Stimulated activated effector memory CD8-positive, alpha-beta T cell treated with anti-CD3 and anti-CD28 coated beads, Interleukin-12 subunit alpha, Interleukin-12 subunit beta, amount 100 ng/mL, for 72 hours (primary cell): ENCODE measurements around the gene ZNF70.

ENCODE experiments used
- ATAC-seq: fragments of 150-1000 bp; cut with Tn5 transposase; 2 replicates; pipeline ENCODE4 v1.10.0; 2021
- DNase-seq, 2 donors: peaks; one replicate each; pipeline ENCODE4 v3.0.0; 2021 to 2022; ENCODE audit warnings: low spot score in 2 of 2
- H3K27ac Mint-ChIP-seq: one replicate; pipeline ENCODE4 v1.8.0; 2022; ENCODE audit warnings: mild to moderate bottlenecking, mixed read lengths
- H3K36me3 Mint-ChIP-seq: one replicate; pipeline ENCODE4 v1.8.0; 2022; ENCODE audit warnings: mild to moderate bottlenecking, mixed read lengths
- H3K4me1 Mint-ChIP-seq: one replicate; pipeline ENCODE4 v1.8.0; 2022; ENCODE audit warnings: mixed read lengths
- H3K4me3 Mint-ChIP-seq: one replicate; pipeline ENCODE4 v1.8.0; 2022; ENCODE audit warnings: mild to moderate bottlenecking, mixed read lengths
- H3K9me3 Mint-ChIP-seq: one replicate; pipeline ENCODE4 v1.8.0; 2022; ENCODE audit warnings: mixed read lengths

Gene ZNF70

DNA sequence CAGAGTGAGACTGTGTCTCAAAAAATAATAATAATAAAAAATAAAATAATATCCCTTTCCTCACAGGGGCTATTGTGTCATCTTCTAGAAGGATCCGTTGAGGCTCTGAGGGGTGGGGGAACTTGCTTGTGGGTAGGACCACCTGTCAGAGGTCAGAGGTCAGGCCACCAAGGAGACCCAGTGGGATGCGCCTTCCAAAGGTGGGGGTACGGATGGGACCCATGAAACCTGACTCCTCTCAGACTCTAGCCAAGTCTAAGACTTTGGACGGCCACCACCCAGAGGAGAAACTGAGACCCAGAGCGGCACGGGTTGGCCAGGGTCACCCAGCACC lies 21.4 kb upstream of the ZNF70 start:
- H3K9me3 Mint-ChIP-seq, result no peaks in the 10 kb centered on the region
- peaks cover 18% of the 10 kb centered on the region for H3K4me1 Mint-ChIP-seq
- no peaks in the 10 kb centered on the region for H3K36me3 Mint-ChIP-seq
- H3K27ac Mint-ChIP-seq, result no peak overlapping the region
- DNase-seq (no peak), ATAC-seq (no peak)
- peak overlapping the region; percentile 31 for H3K4me3 Mint-ChIP-seq

DNA sequence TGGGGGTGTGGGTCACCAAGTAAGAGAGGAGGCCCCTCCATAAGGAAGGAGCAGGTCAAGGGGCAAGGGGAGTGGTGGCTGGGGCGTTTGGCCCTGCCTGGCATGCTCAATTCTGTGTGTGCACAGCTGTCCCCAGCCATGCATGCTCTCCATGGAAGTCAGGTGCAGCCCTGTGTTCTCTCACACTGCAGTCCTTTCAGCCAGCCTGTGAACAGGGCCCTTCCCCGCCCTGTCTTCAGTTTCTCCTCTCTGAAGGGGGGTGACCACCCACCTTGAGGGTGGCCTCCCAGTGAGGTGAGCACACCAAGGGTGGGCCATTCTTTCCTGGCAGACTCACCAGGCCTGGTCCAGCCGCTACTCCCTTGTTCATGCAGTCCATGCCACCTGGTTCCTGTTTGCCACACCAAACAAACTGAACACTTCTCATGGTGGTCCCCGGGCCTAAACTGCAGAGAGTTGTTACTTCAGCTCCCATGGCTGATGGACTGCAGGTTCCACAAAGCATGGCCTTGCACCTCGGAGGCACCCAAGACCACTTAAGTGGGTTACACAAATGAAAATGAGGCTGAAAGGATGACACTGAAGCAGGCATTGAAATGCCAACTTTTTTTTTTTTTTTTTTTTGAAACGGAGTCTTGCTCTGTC lies 18.5 kb upstream of the ZNF70 start:
- no peak for ATAC-seq
- H3K4me1 Mint-ChIP-seq, result peaks cover 39% of the 10 kb centered on the region
- H3K36me3 Mint-ChIP-seq, result no peaks in the 10 kb centered on the region
- no peak for DNase-seq
- no peak overlapping the region for H3K27ac Mint-ChIP-seq
- H3K9me3 Mint-ChIP-seq, result no peaks in the 10 kb centered on the region
- H3K4me3 Mint-ChIP-seq, result peak overlapping the region; percentile 80

DNA sequence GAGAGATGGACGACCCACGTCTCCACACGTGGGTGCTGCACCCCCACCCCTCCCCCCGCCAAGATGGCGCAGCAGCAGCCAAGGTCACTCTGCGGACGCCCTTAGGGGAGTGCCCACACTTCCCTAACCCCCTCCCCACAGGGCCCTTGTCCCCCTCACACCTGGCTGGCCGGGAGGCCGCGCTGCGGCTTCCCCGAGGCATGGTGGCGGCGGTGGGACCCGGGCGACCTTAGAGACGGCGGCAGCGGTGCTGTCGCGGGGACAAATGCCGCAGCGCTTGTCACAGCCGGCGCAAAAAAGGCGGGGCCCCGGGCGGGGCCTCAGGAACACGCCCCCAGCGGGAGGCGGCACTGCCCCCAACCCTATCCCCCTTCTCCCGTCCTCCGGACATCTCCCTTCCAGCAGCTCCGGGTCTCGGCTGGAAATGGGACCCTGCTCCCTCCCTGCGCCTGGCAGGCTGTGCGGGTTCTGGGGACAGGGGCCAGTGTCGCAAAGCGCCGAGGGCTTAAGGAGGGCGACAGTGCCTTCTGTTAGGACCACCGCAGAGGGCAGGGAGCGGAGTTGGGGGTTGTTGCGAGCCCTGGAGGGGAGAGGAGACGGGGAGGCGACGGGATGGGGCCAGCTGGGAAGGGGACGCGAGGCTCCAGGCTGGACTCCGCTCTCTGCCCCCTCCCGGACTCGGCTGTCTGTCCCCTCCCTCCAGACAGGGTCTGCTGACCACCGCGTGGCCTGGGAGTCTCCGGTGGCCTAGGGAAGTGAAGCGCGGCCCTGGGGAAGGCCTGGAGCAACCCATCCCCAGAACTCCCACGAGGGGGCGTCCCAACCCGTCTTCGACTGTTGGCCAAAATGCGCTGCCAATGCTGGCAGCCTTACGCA lies 17.0 kb upstream of the ZNF70 start, which contains the start of gene CHCHD10:
Gene CHCHD10 (minus strand): TSS at position 300 of the 876 bp plus-strand sequence. CDS start 98 bp downstream, at position 202.
- Mint-ChIP-seq H3K27ac (peak within 1 kb of the TSS; percentile 83), H3K9me3 (no peaks in the 10 kb centered on the region), H3K36me3 (no peaks in the 10 kb centered on the region), H3K4me3 (peak within 1 kb of the TSS; percentile 80), H3K4me1 (peaks cover 47% of the 10 kb centered on the region)
- DNase-seq (peak; percentile 75 to 92), ATAC-seq (peak; percentile 80)

DNA sequence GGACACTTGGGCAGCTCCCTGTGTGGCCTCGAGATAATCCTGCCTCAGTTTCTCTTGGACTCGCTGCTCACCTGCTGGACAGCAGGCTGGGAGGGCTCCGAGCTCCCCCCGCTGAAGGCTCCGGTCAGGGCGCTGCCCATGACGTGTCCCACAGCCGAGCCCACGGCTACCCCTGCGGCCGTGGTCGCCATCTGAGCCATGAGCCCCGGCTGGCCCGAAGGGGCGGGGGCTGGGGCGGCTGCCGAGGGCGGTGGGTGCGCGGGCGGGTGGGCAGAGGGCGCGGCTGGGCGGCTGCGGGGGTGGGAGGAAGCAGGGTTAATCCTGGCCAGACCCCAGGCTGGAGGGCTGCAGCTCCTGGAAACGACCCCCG lies 16.4 kb upstream of the ZNF70 start:
- no peaks in the 10 kb centered on the region for H3K9me3 Mint-ChIP-seq
- peak; percentile 1 for ATAC-seq
- peaks cover 51% of the 10 kb centered on the region for H3K4me1 Mint-ChIP-seq
- H3K4me3 Mint-ChIP-seq, result peak overlapping the region; percentile 80
- DNase-seq, result no peak
- H3K36me3 Mint-ChIP-seq, result no peaks in the 10 kb centered on the region
- H3K27ac Mint-ChIP-seq, result peak overlapping the region; percentile 26

DNA sequence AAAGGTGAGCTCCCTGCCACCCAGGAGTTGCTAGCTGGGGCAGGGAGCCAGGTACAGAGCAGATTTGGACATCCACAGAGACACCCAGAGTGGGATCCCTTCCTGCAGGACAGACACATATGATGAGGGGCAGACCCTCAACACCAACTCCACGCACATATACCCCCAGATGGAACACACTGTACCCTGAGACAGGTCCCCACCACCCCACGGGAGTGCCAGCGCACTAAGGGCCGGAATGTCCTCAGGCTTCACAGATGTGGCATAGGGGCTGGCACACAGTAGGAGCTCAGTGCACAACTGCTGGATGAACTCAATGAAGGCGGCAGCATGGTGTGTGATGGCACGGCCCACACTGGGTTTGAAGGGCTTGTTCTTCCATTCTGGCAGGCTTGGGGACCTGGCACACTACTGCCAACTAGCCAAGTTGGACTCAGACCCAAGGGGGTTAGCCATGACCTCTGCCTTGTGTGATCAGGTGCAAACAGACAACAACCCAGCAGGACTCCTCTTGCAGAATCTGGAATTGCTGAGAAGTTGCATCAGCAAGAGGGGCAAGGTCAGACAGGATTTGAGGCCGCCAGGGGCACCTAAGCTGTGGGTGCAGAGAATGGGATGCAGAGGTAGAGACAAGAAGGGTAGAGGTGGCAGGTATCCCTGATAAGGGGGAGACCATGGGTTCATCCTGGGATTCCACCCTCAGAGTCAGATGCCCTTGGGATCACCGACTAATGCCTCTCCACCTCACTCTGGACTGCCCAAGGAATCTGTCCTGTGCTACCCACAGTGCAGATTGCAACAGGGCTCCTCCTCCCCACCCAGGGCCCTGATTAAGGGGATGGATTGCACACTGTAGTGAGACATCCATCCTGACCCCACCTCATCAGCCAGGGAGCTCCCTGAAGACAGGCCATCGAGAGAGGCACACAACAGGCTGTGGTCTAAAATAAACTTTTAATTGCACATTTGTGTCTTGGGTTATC lies 14.3 kb upstream of the ZNF70 start:
- Mint-ChIP-seq H3K27ac (no peak overlapping the region), H3K4me1 (peaks cover 39% of the 10 kb centered on the region), H3K4me3 (peak overlapping the region; percentile 21), H3K9me3 (no peaks in the 10 kb centered on the region), H3K36me3 (no peaks in the 10 kb centered on the region)
- DNase-seq (no peak), ATAC-seq (no peak)

DNA sequence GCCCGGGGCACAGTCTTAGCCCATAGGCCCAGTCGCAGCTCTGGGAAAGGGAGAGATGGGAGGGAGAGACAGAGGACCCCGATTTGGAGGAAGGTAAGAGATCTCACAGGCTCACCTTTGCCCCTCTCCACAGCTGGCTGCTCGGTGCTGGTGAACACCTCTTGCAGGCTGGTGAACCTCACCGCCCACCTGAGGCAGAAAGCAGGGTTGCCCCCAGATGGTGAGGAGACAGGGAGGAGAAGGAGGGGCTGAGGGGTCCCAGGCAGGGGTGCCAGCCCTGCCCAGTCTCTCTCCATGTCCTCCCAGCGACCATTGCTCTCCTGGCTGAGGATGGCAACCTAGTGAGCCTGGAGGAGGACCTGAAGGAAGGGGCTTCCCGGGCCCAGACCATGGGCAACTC lies 13.0 kb upstream of the ZNF70 start:
- Mint-ChIP-seq H3K27ac (peak overlapping the region; percentile 61), H3K4me3 (peak overlapping the region; percentile 61), H3K36me3 (no peaks in the 10 kb centered on the region), H3K4me1 (peaks cover 39% of the 10 kb centered on the region), H3K9me3 (no peaks in the 10 kb centered on the region)
- ATAC-seq, result no peak
- DNase-seq, result no peak

DNA sequence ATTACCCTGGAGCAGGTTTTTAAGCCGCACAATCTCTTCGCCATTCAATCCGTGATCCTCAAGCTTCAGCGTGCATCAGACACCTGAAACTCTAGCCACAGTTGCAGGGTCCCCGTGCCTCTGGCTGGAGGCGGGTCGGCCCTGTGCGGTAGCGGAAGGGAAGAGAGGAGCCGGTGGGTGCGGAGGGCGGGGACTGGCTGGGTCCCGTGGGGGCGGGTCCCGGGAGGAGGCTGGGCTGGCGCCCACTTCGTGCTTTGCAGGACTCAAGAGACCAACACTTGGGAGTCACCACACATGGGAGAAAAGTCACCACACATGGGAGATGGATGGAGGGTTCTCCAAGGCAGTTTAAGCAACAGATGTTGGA lies 12.7 kb upstream of the ZNF70 start:
- Mint-ChIP-seq H3K27ac (peak overlapping the region; percentile 61), H3K4me1 (peaks cover 39% of the 10 kb centered on the region)
- DNase-seq, result peak in 1 of 2 donors; percentile 70

DNA sequence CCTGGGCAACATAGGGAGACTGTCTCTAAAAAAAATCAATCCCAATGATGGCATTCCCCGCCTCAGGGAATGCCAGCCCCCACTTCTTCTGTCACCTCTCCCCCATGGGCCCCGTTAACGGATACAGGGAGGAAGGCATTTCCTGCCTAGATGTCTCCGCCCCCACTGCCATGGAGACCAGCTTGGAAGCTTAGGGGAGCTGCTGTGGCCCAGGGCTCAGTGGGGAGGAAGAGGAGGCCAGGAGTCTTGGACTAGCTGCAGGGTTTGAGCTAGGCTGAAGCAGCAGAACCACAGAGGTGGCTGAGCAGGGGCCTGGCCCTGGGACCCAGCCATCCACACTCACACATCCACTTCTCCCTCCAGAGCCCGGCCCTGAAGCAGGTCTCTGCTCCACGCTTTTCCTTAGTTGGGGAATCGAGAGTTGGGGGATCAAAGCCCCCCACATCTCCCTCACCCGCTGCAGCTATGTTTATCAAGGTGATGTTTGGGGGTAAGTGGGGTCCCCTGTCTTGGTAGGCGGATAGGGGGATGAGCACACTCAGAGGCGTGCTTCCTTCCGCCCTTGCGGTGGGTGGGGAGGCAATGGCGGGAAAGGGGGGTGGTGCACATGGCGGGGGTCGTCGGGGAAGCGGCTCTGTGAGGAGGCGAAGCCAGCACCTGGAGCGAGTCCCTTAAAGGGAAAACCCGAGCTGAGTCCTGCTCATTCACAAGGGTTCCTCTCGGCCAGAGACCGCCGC lies 12.1 kb upstream of the ZNF70 start, which contains the start of gene C22orf15:
Gene C22orf15 (plus strand): TSS at position 149 of the 737 bp plus-strand sequence. CDS start 317 bp downstream, at position 466.
- H3K27ac Mint-ChIP-seq, result peak within 1 kb of the TSS; percentile 68
- H3K4me1 Mint-ChIP-seq, result peaks cover 39% of the 10 kb centered on the region
- H3K36me3 Mint-ChIP-seq, result no peaks in the 10 kb centered on the region
- no peak for DNase-seq
- no peak for ATAC-seq
- H3K4me3 Mint-ChIP-seq, result peak within 1 kb of the TSS; percentile 61
- no peaks in the 10 kb centered on the region for H3K9me3 Mint-ChIP-seq

More for the DNA sequence above, 12.7 kb upstream of the ZNF70 start:
- H3K4me3 Mint-ChIP-seq, result peak overlapping the region; percentile 61
- no peaks in the 10 kb centered on the region for H3K36me3 Mint-ChIP-seq
- peak; percentile 47 for ATAC-seq
- H3K9me3 Mint-ChIP-seq, result no peaks in the 10 kb centered on the region

DNA sequence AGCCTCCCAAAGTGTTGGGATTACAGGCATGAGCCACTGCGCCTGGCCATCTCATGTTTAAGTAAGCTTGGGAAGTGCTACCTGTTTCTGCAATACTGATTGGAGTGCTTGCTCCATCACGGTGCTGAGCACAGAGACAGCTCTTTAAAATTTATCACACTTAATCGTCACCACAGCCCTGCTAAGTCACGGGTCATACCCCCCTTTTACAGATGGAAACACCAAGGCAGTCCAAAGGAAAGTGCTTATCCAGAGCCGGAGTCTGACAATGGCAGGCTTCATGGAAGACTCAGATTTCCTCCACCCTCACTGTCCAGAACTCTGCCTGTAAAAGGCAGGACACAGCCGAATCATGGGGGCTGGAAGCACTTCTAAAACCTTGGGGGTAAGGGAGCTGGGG lies 9.1 kb upstream of the ZNF70 start:
- no peak for ATAC-seq
- no peak overlapping the region for H3K4me3 Mint-ChIP-seq
- no peak for DNase-seq
- peaks cover 23% of the 10 kb centered on the region for H3K4me1 Mint-ChIP-seq
- no peaks in the 10 kb centered on the region for H3K9me3 Mint-ChIP-seq
- no peak overlapping the region for H3K27ac Mint-ChIP-seq
- H3K36me3 Mint-ChIP-seq, result no peaks in the 10 kb centered on the region

DNA sequence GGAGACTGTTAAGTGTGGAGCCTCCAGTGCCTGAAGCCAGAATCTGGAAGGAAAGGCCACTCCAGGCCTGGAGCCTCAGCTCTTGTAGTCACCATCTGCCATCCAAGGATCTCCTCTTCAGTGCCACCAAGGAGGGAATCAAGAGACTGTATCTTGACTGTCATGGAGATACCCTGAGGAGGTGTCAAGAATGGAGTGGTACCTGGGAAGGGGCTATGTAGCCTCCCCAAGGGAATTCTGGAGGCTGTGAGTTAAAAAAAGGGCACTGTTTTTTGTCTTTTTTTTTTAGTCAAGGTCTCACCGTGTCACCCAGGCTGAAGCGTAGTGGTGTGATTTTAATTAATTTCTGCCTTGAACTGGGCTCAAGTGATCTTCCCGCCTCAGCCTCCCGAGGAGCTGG lies 8.7 kb upstream of the ZNF70 start:
- Mint-ChIP-seq H3K27ac (no peak overlapping the region), H3K4me1 (peaks cover 18% of the 10 kb centered on the region), H3K36me3 (no peaks in the 10 kb centered on the region), H3K9me3 (no peaks in the 10 kb centered on the region), H3K4me3 (no peak overlapping the region)
- DNase-seq, result no peak
- ATAC-seq, result no peak

DNA sequence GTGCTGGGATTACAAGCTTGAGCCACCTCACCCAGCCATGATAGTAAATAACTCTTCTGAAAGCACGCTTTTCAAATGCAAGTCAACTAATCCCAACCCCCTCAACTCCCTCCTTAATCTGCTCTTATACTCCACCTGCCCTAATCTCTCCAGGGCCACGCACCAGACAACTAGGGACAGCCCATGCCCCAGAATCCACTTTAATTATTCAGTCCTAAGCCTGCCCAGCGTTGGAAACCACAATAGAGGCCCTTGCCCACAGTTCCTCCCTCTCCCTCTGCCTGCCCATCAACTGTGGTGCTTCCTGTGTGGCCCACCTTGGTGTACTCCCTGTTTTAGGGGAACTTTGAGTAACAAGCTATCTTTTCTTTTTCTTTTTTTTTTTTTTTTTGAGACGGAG lies 6.0 kb upstream of the ZNF70 start:
- no peaks in the 10 kb centered on the region for H3K36me3 Mint-ChIP-seq
- H3K4me1 Mint-ChIP-seq, result peaks cover 4% of the 10 kb centered on the region
- no peak overlapping the region for H3K4me3 Mint-ChIP-seq
- H3K27ac Mint-ChIP-seq, result no peak overlapping the region
- DNase-seq (no peak), ATAC-seq (no peak)
- H3K9me3 Mint-ChIP-seq, result no peaks in the 10 kb centered on the region

DNA sequence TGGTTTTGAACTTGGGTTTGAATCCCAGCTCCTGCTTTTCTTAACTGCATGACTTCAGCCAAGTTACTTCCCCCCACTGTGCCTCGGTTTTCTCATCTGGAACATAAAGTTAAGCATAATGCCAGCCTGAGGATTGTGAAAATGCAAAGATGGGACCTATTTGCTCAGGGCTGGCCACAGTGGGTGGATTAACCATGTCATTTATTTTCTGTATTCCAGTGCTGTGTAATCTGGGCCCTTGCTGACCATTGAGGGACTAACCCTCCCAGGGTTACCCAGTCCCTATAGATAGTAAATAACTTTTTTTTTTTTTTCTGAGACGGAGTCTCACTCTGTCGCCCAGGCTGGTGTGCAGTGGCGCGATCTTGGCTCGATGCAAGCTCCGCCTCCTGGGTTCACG lies 4.8 kb upstream of the ZNF70 start:
- H3K36me3 Mint-ChIP-seq, result no peaks in the 10 kb centered on the region
- H3K9me3 Mint-ChIP-seq, result no peaks in the 10 kb centered on the region
- no peak overlapping the region for H3K27ac Mint-ChIP-seq
- DNase-seq (no peak), ATAC-seq (no peak)
- no peak overlapping the region for H3K4me3 Mint-ChIP-seq
- peaks cover 5% of the 10 kb centered on the region for H3K4me1 Mint-ChIP-seq

DNA sequence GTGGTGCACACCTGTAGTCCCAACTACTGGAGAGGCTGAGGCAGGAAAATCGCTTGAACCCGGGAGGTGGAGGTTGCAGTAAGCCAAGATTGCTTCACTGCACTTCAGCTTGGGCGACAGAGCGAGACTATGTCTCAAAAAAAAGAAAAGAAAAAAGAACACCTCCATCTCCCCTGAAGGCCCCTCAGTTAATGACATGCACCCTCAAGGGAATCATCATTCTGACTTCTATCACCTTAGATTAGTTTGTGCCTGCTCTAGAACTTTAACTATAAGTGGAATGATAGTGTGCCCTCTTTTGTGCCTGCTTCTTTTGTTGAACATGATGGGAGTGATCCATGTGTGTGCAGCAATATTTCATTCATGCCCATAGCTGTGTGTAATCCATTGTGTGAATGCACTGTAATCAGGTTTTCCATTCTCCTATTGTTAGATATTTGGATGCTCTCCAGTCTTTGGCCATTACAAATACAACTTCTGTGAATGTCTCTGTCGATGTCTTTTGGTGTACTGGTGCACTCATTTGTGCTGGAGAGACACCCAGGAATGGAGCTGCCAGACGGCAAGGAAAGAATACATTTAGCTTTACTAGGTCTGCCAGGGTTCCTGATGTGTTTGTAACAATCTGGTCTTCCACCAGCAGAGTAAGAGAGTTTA lies 4.2 kb upstream of the ZNF70 start:
- no peak overlapping the region for H3K4me3 Mint-ChIP-seq
- H3K27ac Mint-ChIP-seq, result no peak overlapping the region
- no peaks in the 10 kb centered on the region for H3K9me3 Mint-ChIP-seq
- ATAC-seq, result no peak
- DNase-seq, result no peak
- no peaks in the 10 kb centered on the region for H3K36me3 Mint-ChIP-seq
- peaks cover 11% of the 10 kb centered on the region for H3K4me1 Mint-ChIP-seq

DNA sequence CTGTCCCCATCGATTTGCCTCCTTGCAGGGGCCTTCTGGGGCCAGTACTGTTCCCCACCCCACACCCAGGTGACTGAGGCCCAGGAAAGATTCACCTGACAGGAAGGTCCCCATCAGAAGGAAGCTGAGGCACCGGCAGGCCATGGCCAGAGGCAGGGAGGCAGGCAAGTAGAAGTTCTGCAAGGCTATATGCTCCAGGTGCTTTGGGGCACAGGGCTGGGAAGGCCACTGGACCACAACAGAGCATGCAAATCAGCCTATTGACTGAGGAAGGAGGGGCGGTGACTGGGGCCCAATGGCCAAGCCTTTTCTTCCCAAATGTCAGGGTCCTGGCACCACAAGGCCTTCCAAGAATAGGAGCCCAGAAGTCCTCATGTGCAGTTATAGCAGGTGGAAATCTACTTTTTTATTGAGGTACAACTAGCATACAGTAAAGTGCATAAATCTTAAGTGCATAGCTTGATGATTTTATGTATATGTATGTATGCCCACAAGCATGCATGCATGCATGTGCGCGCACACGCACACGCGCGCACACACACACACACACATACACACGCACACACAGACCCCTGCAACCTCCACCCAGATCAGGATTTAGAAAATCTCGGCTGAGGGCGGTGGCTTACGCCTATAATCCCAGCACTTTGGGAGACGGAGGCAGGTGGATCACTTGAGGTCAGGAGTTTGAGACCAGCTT lies 3.5 kb upstream of the ZNF70 start, which contains the start of gene VPREB3:
Gene VPREB3 (minus strand): TSS at position 206 of the 700 bp plus-strand sequence. CDS start 62 bp downstream, at position 144.
- DNase-seq (no peak), ATAC-seq (no peak)
- H3K27ac Mint-ChIP-seq, result no peak within 1 kb of the TSS
- H3K9me3 Mint-ChIP-seq, result no peaks in the 10 kb centered on the region
- no peak within 1 kb of the TSS for H3K4me3 Mint-ChIP-seq
- peaks cover 18% of the 10 kb centered on the region for H3K4me1 Mint-ChIP-seq
- H3K36me3 Mint-ChIP-seq, result no peaks in the 10 kb centered on the region
